GM23248 (cell line): ENCODE data around the gene COL4A5. TPM values are rescaled to one million over a fixed set of nuclear protein-coding genes. Genes with fewer than 3 reads are reported as not detected.

Experiments used
- DNase-seq: peaks from one replicate; pipeline ENCODE4 v3.0.0-alpha.2; 2015
- H2AFZ ChIP-seq: fragments of 200-600 bp; sonication (generic); 2 replicates; pipeline ENCODE4 v1.6.1; 2016; ENCODE audit warnings: antibody characterized with exemption
- H3F3A ChIP-seq: fragments of 200-600 bp; sonication (generic); 2 replicates; pipeline ENCODE4 v1.6.1; 2016; ENCODE audit warnings: mild to moderate bottlenecking, antibody characterized with exemption, mixed run types; ENCODE audit not compliant: insufficient read depth
- H3K27ac ChIP-seq: fragments of 200-600 bp; sonication (generic); 2 replicates; pipeline ENCODE4 v1.5.1; 2016; ENCODE audit warnings: mild to moderate bottlenecking
- H3K27me3 ChIP-seq: fragments of 200-600 bp; sonication (generic); replicated peaks from 2 replicates; pipeline ENCODE4 v1.6.1; 2016; ENCODE audit warnings: mild to moderate bottlenecking; ENCODE audit not compliant: insufficient read depth
- H3K36me3 ChIP-seq: fragments of 200-600 bp; sonication (generic); 2 replicates; pipeline ENCODE4 v1.6.1; 2016; ENCODE audit warnings: low read depth, mild to moderate bottlenecking
- H3K4me1 ChIP-seq: fragments of 200-600 bp; sonication (generic); 2 replicates; pipeline ENCODE4 v1.6.1; 2016; ENCODE audit warnings: mild to moderate bottlenecking; ENCODE audit not compliant: insufficient read depth
- H3K4me2 ChIP-seq: fragments of 200-600 bp; sonication (generic); one replicate; pipeline ENCODE4 v1.6.1; 2016; ENCODE audit warnings: mild to moderate bottlenecking; ENCODE audit not compliant: unreplicated experiment
- H3K4me3 ChIP-seq: fragments of 200-600 bp; sonication (generic); 2 replicates; pipeline ENCODE4 v1.5.1; 2016; ENCODE audit warnings: mild to moderate bottlenecking
- H3K79me2 ChIP-seq: fragments of 200-600 bp; sonication (generic); 2 replicates; pipeline ENCODE4 v1.6.1; 2016; ENCODE audit warnings: mild to moderate bottlenecking; ENCODE audit not compliant: insufficient read depth
- H3K9ac ChIP-seq: fragments of 200-600 bp; sonication (generic); 2 replicates; pipeline ENCODE4 v1.6.1; 2016; ENCODE audit warnings: mild to moderate bottlenecking
- H3K9me2 ChIP-seq: fragments of 200-600 bp; sonication (generic); 2 replicates; pipeline ENCODE4 v1.6.1; 2016; ENCODE audit warnings: mixed run types, mild to moderate bottlenecking, moderate library complexity; ENCODE audit not compliant: insufficient read depth
- H3K9me3 ChIP-seq: fragments of 200-600 bp; sonication (generic); one replicate; pipeline ENCODE4 v1.6.1; 2017; ENCODE audit warnings: low read depth
- H4K20me1 ChIP-seq: fragments of 200-600 bp; sonication (generic); 2 replicates; pipeline ENCODE4 v1.6.0; 2016; ENCODE audit not compliant: insufficient read depth
- EZH2 ChIP-seq: fragments of 200-600 bp; sonication (generic); IDR thresholded peaks from 2 replicates; pipeline ENCODE4 v1.6.1; 2018; ENCODE audit warnings: antibody characterized with exemption, mild to moderate bottlenecking; ENCODE audit not compliant: insufficient read depth, poor library complexity, severe bottlenecking
- EZH2phosphoT487 ChIP-seq: fragments of 200-600 bp; sonication (generic); IDR thresholded peaks from 2 replicates; pipeline ENCODE4 v1.6.1; 2018; ENCODE audit warnings: antibody characterized with exemption, moderate library complexity, mild to moderate bottlenecking, low read depth; ENCODE audit not compliant: insufficient read depth
- WGBS, 2 experiments: methylation state at CpG; one replicate each; pipeline ENCODE4 v1.1.6; 2015 to 2017; ENCODE audit warnings: low lambda C conversion rate in 2 of 2, low coverage in 1 of 2; ENCODE audit errors: missing lambda C conversion rate in 2 of 2; 5-methylcytosine and 5-hydroxymethylcytosine counted together
- in situ Hi-C: fragments of 300-500 bp; cut with MboI; formaldehyde crosslinking; loops from 2 replicates; pipeline ENCODE4 v1.15.0; 2020
- polyA plus RNA-seq: library from polyadenylated mRNA; unstranded; fragments of >200 nt; fragmentation: Nextera tagmentation; extraction: Ambion mirVana; gene quantifications from 2 replicates; pipeline ENCODE4 v1.2.1, GENCODE V29; 2016
- total RNA-seq: library from RNA; depleted of rRNA; stranded (reverse); fragments of >200 nt; shearing (Covaris generic); gene quantifications from 2 replicates; pipeline ENCODE4 v1.2.3, GENCODE V29; 2014

The COL4A5 gene
- total and polyA plus RNA-seq, 2 experiments from 2014 or later: 5.3 to 14.4 TPM

DNA sequence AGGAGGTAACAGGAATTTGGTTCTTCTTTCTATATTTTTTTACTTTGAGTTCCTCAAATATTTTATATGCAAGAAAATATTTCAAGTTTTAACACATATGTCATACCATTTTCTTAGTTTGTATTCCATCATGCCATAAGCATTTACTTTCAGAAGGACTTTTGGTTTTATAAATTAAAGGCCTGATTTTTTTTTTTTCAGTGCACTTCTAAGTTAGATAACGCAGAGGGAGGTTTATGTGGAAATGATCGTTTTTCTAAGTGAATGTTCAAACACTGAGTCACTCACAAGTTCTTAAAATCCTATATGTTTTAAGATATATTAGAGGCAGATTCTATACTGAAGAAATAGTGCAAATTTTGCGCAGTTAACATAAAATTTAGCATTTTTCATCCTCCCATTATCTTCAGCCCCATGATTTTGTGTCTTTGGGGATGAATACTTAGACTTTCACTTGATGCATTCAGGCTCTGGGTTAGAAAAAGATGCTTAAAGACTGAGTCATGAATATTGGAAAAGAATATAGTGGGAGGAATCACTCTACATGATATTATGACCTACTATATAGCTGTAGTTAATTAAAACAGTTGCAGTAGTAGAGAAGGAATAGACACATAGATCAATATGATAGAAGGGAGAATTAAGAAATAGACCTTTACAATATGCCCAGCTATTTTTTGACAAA lies 54.9 kb downstream of the COL4A5 start:
- H3K9me3 ChIP-seq: no peaks in the 10 kb centered on the region
- 80 to 92% methylated on average over 3 of the region's 3 CpGs for WGBS, 2 experiments
- H3K4me1 ChIP-seq: peaks cover 8% of the 10 kb centered on the region; the same call in 1 of the 2 replicates
- H3K4me3 ChIP-seq: no peak overlapping the region
- H3K27me3 ChIP-seq: no peaks in the 10 kb centered on the region
- peak; percentile 15 for DNase-seq
- in situ Hi-C loops: no loop called here
- H2AFZ ChIP-seq: no peak overlapping the region
- no peak overlapping the region for H3K9ac ChIP-seq
- no peak overlapping the region for H3K4me2 ChIP-seq
- H3K9me2 ChIP-seq: no peaks in the 10 kb centered on the region
- H3K27ac ChIP-seq: no peak overlapping the region
- no peaks in the 10 kb centered on the region for H3K36me3 ChIP-seq
- no peaks in the 10 kb centered on the region for H4K20me1 ChIP-seq
- no peaks in the 10 kb centered on the region for H3K79me2 ChIP-seq
- no peaks in the 10 kb centered on the region for H3F3A ChIP-seq
- no peak for TF ChIP-seq EZH2phosphoT487
- no peak for TF ChIP-seq EZH2

DNA sequence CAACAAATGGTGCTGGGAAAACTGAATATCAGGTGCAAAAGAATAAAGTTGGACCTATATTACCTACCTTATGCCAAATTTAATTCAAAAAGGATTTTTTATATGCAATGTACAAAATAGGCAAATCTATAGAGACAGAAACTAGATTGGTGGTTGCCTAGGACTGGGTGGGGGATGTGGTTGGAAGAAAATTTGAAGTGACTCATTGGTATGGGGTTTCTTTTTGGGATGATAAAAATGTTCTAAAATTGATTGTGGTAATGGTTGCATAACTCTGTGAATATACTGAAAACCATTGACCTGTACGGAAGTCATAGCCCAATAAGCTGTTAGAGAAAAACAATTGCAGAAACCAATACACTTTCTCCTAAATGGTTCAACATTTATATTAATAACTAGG lies 72.1 kb downstream of the COL4A5 start:
- Histone ChIP-seq H3K9me2 (no peaks in the 10 kb centered on the region), H3K9ac (no peak overlapping the region), H3K36me3 (no peaks in the 10 kb centered on the region), H4K20me1 (no peaks in the 10 kb centered on the region), H3K27ac (no peak overlapping the region), H3K27me3 (no peaks in the 10 kb centered on the region), H3K79me2 (no peaks in the 10 kb centered on the region), H3K9me3 (no peaks in the 10 kb centered on the region), H3K4me2 (no peak overlapping the region), H3F3A (no peaks in the 10 kb centered on the region), H2AFZ (no peak overlapping the region), H3K4me3 (no peak overlapping the region), H3K4me1 (no peaks in the 10 kb centered on the region; the same call in 1 of the 2 replicates)
- DNase-seq: peak; percentile 4
- WGBS, 2 experiments: 56 to 74% methylated on average over 1 of the region's 1 CpG
- in situ Hi-C loops: no loop called here
- TF ChIP-seq EZH2: no peak
- TF ChIP-seq EZH2phosphoT487: no peak

DNA sequence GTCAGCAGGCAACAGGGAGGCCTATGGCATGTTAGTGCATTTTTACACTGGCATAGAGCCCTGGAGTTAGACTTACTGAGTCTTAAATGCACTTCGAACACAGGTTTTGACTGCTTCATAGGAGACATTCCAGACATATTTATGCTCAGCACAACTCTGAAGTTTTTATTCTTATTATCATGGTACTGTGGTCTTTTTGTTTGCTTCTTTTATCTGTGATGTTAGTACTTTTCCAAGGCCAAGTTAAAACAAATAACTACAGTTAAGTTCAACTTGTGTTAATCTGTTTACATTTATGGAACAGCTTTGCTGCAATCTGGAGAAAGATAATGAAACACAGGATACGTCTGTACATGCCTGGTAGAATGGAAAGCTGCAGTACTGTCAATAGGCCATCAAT lies 76.5 kb downstream of the COL4A5 start:
- Histone ChIP-seq H3K4me1 (no peaks in the 10 kb centered on the region; the same call in 1 of the 2 replicates), H3K27me3 (no peaks in the 10 kb centered on the region), H3K79me2 (no peaks in the 10 kb centered on the region), H4K20me1 (no peaks in the 10 kb centered on the region), H2AFZ (peak overlapping the region; percentile 63; the same call in 1 of the 2 replicates), H3K9ac (no peak overlapping the region), H3K4me2 (no peak overlapping the region), H3K27ac (no peak overlapping the region), H3K36me3 (no peaks in the 10 kb centered on the region), H3K9me2 (no peaks in the 10 kb centered on the region), H3K9me3 (no peaks in the 10 kb centered on the region), H3F3A (no peaks in the 10 kb centered on the region), H3K4me3 (no peak overlapping the region)
- TF ChIP-seq EZH2phosphoT487: no peak
- no peak for TF ChIP-seq EZH2
- in situ Hi-C loops: no loop called here
- 21 to 23% methylated on average over 2 of the region's 2 CpGs for WGBS, 2 experiments
- peak; percentile 6 for DNase-seq

DNA sequence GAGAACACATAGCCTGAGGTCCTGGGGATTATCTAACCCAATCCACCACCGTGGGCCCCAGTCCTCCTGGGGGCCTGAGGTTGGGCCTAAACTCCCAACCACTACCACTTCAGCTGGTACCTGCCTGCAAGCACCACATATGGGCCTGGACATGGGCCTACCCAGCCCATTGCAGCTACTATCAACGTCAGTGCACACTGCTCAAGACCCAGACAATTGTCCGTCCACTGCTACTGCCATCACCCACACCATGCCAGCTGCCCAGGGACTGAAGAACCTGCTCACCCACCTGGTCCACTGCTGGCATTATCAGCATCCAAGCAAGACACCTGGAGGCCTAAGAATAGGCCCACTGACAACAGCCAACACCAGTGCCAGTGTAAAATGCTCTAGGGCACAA lies 88.1 kb downstream of the COL4A5 start:
- H3K9me2 ChIP-seq: no peaks in the 10 kb centered on the region
- in situ Hi-C loops: no loop called here
- TF ChIP-seq EZH2phosphoT487 (no peak), EZH2 (no peak)
- no peak overlapping the region for H3K4me3 ChIP-seq
- H3K79me2 ChIP-seq: no peaks in the 10 kb centered on the region
- H2AFZ ChIP-seq: no peak overlapping the region
- no peak overlapping the region for H3K9ac ChIP-seq
- H3F3A ChIP-seq: no peaks in the 10 kb centered on the region
- H3K27ac ChIP-seq: no peak overlapping the region
- H4K20me1 ChIP-seq: no peaks in the 10 kb centered on the region
- H3K9me3 ChIP-seq: no peaks in the 10 kb centered on the region
- 35 to 83% methylated on average over 2 of the region's 3 CpGs for WGBS, 2 experiments
- no peaks in the 10 kb centered on the region for H3K36me3 ChIP-seq
- no peaks in the 10 kb centered on the region for H3K4me1 ChIP-seq
- no peak for DNase-seq
- H3K27me3 ChIP-seq: no peaks in the 10 kb centered on the region
- H3K4me2 ChIP-seq: no peak overlapping the region
